ENCODE measurements around the gene LRRC59. TPM values are rescaled to one million over a fixed set of nuclear protein-coding genes. Genes with fewer than 3 reads are reported as not detected.

Gene LRRC59
- total RNA-seq, 1 experiment from 2014 or later: 221 TPM

DNA sequence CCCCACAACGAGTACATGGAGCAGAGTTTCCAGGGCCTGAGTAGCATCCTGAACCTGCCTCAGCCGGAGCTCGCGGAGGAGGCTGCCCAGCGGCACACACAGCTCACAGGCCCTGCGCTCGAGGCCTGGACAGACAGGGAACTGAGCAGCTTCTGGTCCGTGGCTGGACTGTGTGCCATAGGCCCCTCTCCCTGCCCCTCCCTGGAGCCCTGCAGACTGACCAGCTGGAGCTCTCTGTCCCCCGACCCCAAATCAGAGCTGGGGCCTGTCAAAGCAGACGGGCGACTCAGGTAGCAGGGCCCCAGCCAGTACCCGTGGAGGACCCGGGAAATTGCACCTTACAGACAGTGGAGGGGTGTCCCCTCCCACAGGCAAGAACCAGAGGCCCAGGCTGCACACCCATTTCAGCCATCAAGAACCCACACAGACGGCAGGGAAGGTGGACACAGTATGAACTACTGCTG lies 37.3 kb downstream of the LRRC59 start:
- Histone ChIP-seq H2AFZ (ENCODE audit: low read depth, low read length, poor library complexity, severe bottlenecking) (no peak overlapping the region), H3K9ac (ENCODE audit: low read length) (no peak overlapping the region), H3K4me3 (replicated peaks in 1 of 2; ENCODE audit: low read depth in 1 of 2, low read length in 2 of 2) (no peak overlapping the region), H3K9me2 (ENCODE audit: insufficient read depth) (no peaks in the 10 kb centered on the region), H3K4me2 (ENCODE audit: low read length) (no peak overlapping the region), H3K79me2 (ENCODE audit: insufficient read depth, low read length) (no peaks in the 10 kb centered on the region), H3K9me3 (ENCODE audit: control insufficient read depth in 1 of 2, insufficient read depth in 1 of 2, low read depth in 1 of 2, low read length in 2 of 2) (no peaks in the 10 kb centered on the region), H3K36me3 (ENCODE audit: control insufficient read depth in 1 of 2, insufficient read depth in 2 of 2, low read length in 2 of 2) (peaks cover 43 to 45% of the 10 kb centered on the region in 2 experiments; a peak in 3 of 4 replicates), H3K4me1 (ENCODE audit: control insufficient read depth in 1 of 2, insufficient read depth in 2 of 2, low read length in 2 of 2) (peaks cover 3 to 8% of the 10 kb centered on the region in 2 experiments; a peak in 2 of 4 replicates), H4K20me1 (ENCODE audit: insufficient read depth) (no peaks in the 10 kb centered on the region), H3K27ac (ENCODE audit: low read depth, low read length) (no peak overlapping the region), H3K27me3 (ENCODE audit: insufficient read depth, low read length) (no peaks in the 10 kb centered on the region)
- intact Hi-C loops (cut with micrococcal nuclease): no loop called here
- no peak for DNase-seq (ENCODE audit: low read depth, low spot score)
- no TSS peak for BruUV-seq (replicated peaks)
- POLR2A ChIA-PET: no interaction called here
- CTCF ChIA-PET: no interaction called here
- RAD21 ChIA-PET (ENCODE audit: low non-redundant PET in 1 of 2, low total read pairs in 2 of 2, uncharacterized antibody in 2 of 2, unreplicated experiment in 2 of 2): no interaction called here
- no peak for TF ChIP-seq CEBPB (IDR thresholded peaks at IDR 0.05; ENCODE audit: low read depth)
- no peak for TF ChIP-seq CBX3 (IDR thresholded peaks at IDR 0.05; ENCODE audit: low read depth)
- TF ChIP-seq POLR2A (IDR thresholded peaks at IDR 0.05; ENCODE audit: borderline replicate concordance, extremely low read depth, insufficient read depth, insufficient read length): no peak
- no peak for TF ChIP-seq ZFX (IDR thresholded peaks at IDR 0.05)
- TF ChIP-seq ELF1 (IDR thresholded peaks at IDR 0.05; ENCODE audit: borderline replicate concordance, low read depth): no peak
- TF ChIP-seq ZNF274 (IDR thresholded peaks at IDR 0.05; ENCODE audit: low read depth, low read length): no peak
- TF ChIP-seq EGR1 (IDR thresholded peaks at IDR 0.05; ENCODE audit: low read depth): no peak
- TF ChIP-seq ZBTB33 (IDR thresholded peaks at IDR 0.05; ENCODE audit: extremely low read depth, insufficient replicate concordance, low read length): no peak
- no peak for TF ChIP-seq REST (IDR thresholded peaks at IDR 0.05; ENCODE audit: low read depth)
- TF ChIP-seq TCF7L2 (IDR thresholded peaks at IDR 0.05; ENCODE audit: borderline replicate concordance, extremely low read depth, insufficient read depth, insufficient read length): no peak
- no peak for ATAC-seq
